Panc1 (cell line): Measurements from ENCODE around the gene KAT6B. TPM values are rescaled to one million over a fixed set of nuclear protein-coding genes. Genes with fewer than 3 reads are reported as not detected.

Source experiments
- ATAC-seq: fragments of 200-7000 bp; cut with Tn5 transposase; 2 replicates; pipeline ENCODE4 v1.9.1; 2020; ENCODE audit warnings: mild to moderate bottlenecking, moderate library complexity
- BruUV-seq: library from RNA; stranded (reverse); fragments of 400-500 nt; replicated peaks from 2 replicates; lab custom pipeline; 2021; lab: Mats Ljungman, UMichigan
- CTCF ChIA-PET: fragments of 300-600 bp; sonication (Branson Sonifier 250); formaldehyde crosslinking; loops from one replicate; lab custom pipeline; 2022; ENCODE audit warnings: antibody characterized with exemption; lab: Charles Lee
- POLR2A ChIA-PET: fragments of 300-600 bp; sonication (Branson Sonifier 250); formaldehyde crosslinking; loops from one replicate; lab custom pipeline; 2022; ENCODE audit warnings: antibody characterized with exemption; lab: Charles Lee
- DNase-seq: peaks from one replicate; pipeline ENCODE4 v3.0.0-alpha.2; 2010; ENCODE audit warnings: low read depth, low spot score
- H3K27ac ChIP-seq: 2 replicates; pipeline ENCODE4 v1.5.1; 2011; ENCODE audit warnings: mild to moderate bottlenecking, low read length, inconsistent platforms
- H3K27me3 ChIP-seq: fragments of 200-500 bp; sonication (Bioruptor generic); 2 replicates; pipeline ENCODE4 v1.6.0; 2014; ENCODE audit warnings: low read length, inconsistent platforms; ENCODE audit not compliant: control insufficient read depth, insufficient read depth
- H3K36me3 ChIP-seq: fragments of 200-500 bp; sonication (Bioruptor generic); 2 replicates; pipeline ENCODE4 v1.5.1; 2014; ENCODE audit warnings: inconsistent platforms, mild to moderate bottlenecking, low read length, moderate library complexity; ENCODE audit not compliant: control insufficient read depth, insufficient read depth
- H3K4me1 ChIP-seq: 2 replicates; pipeline ENCODE4 v1.5.1; 2011; ENCODE audit warnings: inconsistent platforms, mild to moderate bottlenecking, low read length, moderate library complexity; ENCODE audit not compliant: control insufficient read depth, insufficient read depth
- H3K4me3 ChIP-seq, 2 experiments: 2 replicates each; pipeline ENCODE4 v1.5.1; 2011 to 2012; ENCODE audit warnings: low read depth in 2 of 2, low read length in 2 of 2, mild to moderate bottlenecking in 2 of 2, inconsistent platforms in 1 of 2, moderate library complexity in 1 of 2
- H3K9me3 ChIP-seq: fragments of 200-500 bp; sonication (Bioruptor generic); 2 replicates; pipeline ENCODE4 v1.5.1; 2014; ENCODE audit warnings: low read depth, mild to moderate bottlenecking, inconsistent platforms, low read length, moderate library complexity; ENCODE audit not compliant: control insufficient read depth, insufficient read depth
- POLR2AphosphoS5 ChIP-seq: IDR thresholded peaks from 2 replicates; pipeline ENCODE4 v1.6.1; 2012; ENCODE audit warnings: mild to moderate bottlenecking, low read depth, low read length, moderate library complexity
- SIN3A ChIP-seq: IDR thresholded peaks from 2 replicates; pipeline ENCODE4 v1.6.1; 2012; ENCODE audit warnings: low read depth, mild to moderate bottlenecking, low read length, moderate library complexity, borderline replicate concordance; ENCODE audit not compliant: insufficient read depth
- TCF7L2 ChIP-seq: IDR thresholded peaks from 2 replicates; pipeline ENCODE4 v1.6.1; 2011; ENCODE audit warnings: mild to moderate bottlenecking, low read depth, low read length, inconsistent platforms
- in situ Hi-C: cut with HindIII; loops from 2 replicates; pipeline ENCODE4 v1.10.0; 2016; ENCODE audit warnings: low sequenced_read_pairs, low pct_unique_long_range_greater_than_20kb
- intact Hi-C: fragments of 100-400 bp; cut with micrococcal nuclease; formaldehyde crosslinking; loops from one replicate; pipeline ENCODE4 v1.10.0; 2022; ENCODE audit not compliant: unreplicated experiment
- total RNA-seq: library from RNA; stranded (reverse); gene quantifications from one replicate; pipeline ENCODE4 v1.2.1, GENCODE V29; 2021; ENCODE audit not compliant: unreplicated experiment
- TF ChIP-seq, protein P1 (sequence below), 2 experiments: IDR thresholded peaks; 2 replicates each; pipeline ENCODE4 v1.6.1; 2011 to 2012; ENCODE audit warnings: low read depth in 2 of 2, control low read depth in 1 of 2, low read length in 1 of 2, mild to moderate bottlenecking in 1 of 2, moderate library complexity in 1 of 2; ENCODE audit not compliant: insufficient read depth in 1 of 2
- TF ChIP-seq, protein P2 (sequence below): fragments of 450-650 bp; IDR thresholded peaks from 2 replicates; pipeline ENCODE4 v1.5.1; 2017; ENCODE audit warnings: mild to moderate bottlenecking

Gene KAT6B
- total RNA-seq, 1 experiment from 2014 or later = 31.1 TPM

DNA sequence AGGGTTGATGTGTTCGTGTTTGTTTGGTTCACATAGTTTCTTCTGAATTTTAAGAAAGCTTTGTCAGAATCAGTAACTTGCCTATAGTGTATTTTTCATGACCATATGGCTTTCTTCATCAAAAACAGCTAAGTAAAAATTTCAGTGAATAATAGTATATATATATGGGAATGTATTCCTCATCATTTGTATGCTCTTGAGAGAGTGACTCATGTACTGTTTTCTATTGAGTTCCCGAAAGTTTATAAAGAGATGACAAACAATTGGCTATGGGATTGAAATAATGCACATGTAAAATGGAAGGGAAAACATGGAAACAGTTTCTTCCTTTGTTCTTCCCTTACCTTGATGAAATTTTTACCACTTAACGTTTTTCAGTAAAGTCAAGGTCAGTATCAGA, 56.4 kb downstream of the KAT6B start:
- in situ Hi-C loops = no loop called here
- intact Hi-C loops = no loop called here
- H3K4me3 ChIP-seq = no peak overlapping the region
- CTCF ChIA-PET = no interaction called here
- no TSS peak for BruUV-seq
- H3K27me3 ChIP-seq = no peaks in the 10 kb centered on the region
- no peak for ATAC-seq
- H3K4me1 ChIP-seq = no peaks in the 10 kb centered on the region
- H3K27ac ChIP-seq = no peak overlapping the region
- H3K36me3 ChIP-seq = no peaks in the 10 kb centered on the region
- POLR2A ChIA-PET = no interaction called here
- no peak for DNase-seq
- H3K9me3 ChIP-seq = no peaks in the 10 kb centered on the region
- TF ChIP-seq, protein P1, sequence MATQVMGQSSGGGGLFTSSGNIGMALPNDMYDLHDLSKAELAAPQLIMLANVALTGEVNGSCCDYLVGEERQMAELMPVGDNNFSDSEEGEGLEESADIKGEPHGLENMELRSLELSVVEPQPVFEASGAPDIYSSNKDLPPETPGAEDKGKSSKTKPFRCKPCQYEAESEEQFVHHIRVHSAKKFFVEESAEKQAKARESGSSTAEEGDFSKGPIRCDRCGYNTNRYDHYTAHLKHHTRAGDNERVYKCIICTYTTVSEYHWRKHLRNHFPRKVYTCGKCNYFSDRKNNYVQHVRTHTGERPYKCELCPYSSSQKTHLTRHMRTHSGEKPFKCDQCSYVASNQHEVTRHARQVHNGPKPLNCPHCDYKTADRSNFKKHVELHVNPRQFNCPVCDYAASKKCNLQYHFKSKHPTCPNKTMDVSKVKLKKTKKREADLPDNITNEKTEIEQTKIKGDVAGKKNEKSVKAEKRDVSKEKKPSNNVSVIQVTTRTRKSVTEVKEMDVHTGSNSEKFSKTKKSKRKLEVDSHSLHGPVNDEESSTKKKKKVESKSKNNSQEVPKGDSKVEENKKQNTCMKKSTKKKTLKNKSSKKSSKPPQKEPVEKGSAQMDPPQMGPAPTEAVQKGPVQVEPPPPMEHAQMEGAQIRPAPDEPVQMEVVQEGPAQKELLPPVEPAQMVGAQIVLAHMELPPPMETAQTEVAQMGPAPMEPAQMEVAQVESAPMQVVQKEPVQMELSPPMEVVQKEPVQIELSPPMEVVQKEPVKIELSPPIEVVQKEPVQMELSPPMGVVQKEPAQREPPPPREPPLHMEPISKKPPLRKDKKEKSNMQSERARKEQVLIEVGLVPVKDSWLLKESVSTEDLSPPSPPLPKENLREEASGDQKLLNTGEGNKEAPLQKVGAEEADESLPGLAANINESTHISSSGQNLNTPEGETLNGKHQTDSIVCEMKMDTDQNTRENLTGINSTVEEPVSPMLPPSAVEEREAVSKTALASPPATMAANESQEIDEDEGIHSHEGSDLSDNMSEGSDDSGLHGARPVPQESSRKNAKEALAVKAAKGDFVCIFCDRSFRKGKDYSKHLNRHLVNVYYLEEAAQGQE (IDR thresholded peaks at IDR 0.05; ENCODE audit: insufficient read depth in 1 of 2, low read depth in 2 of 2, low read length in 1 of 2) = no peak
- no peak for TF ChIP-seq TCF7L2
- TF ChIP-seq, protein P2, sequence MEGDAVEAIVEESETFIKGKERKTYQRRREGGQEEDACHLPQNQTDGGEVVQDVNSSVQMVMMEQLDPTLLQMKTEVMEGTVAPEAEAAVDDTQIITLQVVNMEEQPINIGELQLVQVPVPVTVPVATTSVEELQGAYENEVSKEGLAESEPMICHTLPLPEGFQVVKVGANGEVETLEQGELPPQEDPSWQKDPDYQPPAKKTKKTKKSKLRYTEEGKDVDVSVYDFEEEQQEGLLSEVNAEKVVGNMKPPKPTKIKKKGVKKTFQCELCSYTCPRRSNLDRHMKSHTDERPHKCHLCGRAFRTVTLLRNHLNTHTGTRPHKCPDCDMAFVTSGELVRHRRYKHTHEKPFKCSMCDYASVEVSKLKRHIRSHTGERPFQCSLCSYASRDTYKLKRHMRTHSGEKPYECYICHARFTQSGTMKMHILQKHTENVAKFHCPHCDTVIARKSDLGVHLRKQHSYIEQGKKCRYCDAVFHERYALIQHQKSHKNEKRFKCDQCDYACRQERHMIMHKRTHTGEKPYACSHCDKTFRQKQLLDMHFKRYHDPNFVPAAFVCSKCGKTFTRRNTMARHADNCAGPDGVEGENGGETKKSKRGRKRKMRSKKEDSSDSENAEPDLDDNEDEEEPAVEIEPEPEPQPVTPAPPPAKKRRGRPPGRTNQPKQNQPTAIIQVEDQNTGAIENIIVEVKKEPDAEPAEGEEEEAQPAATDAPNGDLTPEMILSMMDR = no peak
- no peak for TF ChIP-seq POLR2AphosphoS5
- no peak for TF ChIP-seq SIN3A

DNA sequence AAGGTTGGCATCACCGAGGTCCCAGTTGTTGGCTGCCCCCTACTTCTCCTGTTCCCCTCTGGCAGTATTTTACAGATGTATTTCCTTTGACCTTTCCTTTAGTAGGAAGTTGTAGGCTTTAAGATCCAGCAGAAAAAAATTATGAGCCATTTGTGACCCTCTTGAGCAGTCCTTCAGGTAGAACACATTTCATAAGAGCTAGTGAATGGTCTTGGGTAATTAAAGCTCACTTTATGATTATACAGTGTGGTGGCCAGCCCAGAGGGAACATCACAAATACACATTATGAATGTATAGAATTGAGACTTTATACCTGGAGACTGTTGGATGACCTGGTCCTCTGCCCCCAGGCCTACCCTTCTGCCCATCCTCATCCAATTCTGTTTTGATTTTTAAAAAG, 57.0 kb downstream of the KAT6B start:
- Histone ChIP-seq H3K4me1 (no peaks in the 10 kb centered on the region), H3K27me3 (no peaks in the 10 kb centered on the region), H3K27ac (no peak overlapping the region), H3K9me3 (no peaks in the 10 kb centered on the region), H3K4me3 (no peak overlapping the region), H3K36me3 (no peaks in the 10 kb centered on the region)
- no peak for ATAC-seq
- no peak for DNase-seq
- ChIA-PET POLR2A (interaction anchor here (0.6 kb wide), 1 partner anchor 51 kb away, joined by 3 read pairs; no protein-coding TSS in a partner anchor), CTCF (interaction anchor here (0.6 kb wide), 1 partner anchor 204 kb away, joined by 5 read pairs; no protein-coding TSS in a partner anchor)
- in situ Hi-C loops = no loop called here
- TF ChIP-seq SIN3A = no peak
- TF ChIP-seq, protein P1 (IDR thresholded peaks at IDR 0.05; ENCODE audit: insufficient read depth in 1 of 2, low read depth in 2 of 2, low read length in 1 of 2) = no peak
- TF ChIP-seq, protein P2 = no peak
- TF ChIP-seq TCF7L2 = no peak
- no peak for TF ChIP-seq POLR2AphosphoS5
- BruUV-seq = no TSS peak
- intact Hi-C loops = no loop called here
